H1 (cell line): ENCODE measurements around the gene CD248. TPM values are rescaled to one million over a fixed set of nuclear protein-coding genes. Genes with fewer than 3 reads are reported as not detected.

Experiments
- ATF3 ChIP-seq: IDR thresholded peaks from 2 replicates; pipeline ENCODE4 v1.6.1; 2011; ENCODE audit warnings: low read depth, mild to moderate bottlenecking, low read length; ENCODE audit not compliant: insufficient read depth
- BACH1 ChIP-seq: IDR thresholded peaks from 2 replicates; pipeline ENCODE4 v1.6.1; 2012; ENCODE audit warnings: low read length, improper control_type of control experiment
- JUND ChIP-seq: IDR thresholded peaks from 2 replicates; pipeline ENCODE4 v1.6.1; 2011; ENCODE audit warnings: mild to moderate bottlenecking, improper control_type of control experiment, low read length
- KDM4A ChIP-seq: IDR thresholded peaks from one replicate; pipeline ENCODE4 v1.7.1; 2012; ENCODE audit warnings: low read depth, mild to moderate bottlenecking, moderate library complexity, low read length, inconsistent platforms; ENCODE audit not compliant: severe bottlenecking
- RBBP5 ChIP-seq: IDR thresholded peaks from 2 replicates; pipeline ENCODE4 v1.7.1; 2012; ENCODE audit warnings: low read depth, mild to moderate bottlenecking, inconsistent platforms, low read length, moderate library complexity, borderline replicate concordance
- RXRA ChIP-seq: IDR thresholded peaks from 2 replicates; pipeline ENCODE4 v1.6.1; 2011; ENCODE audit warnings: low read depth, mild to moderate bottlenecking, low read length, moderate library complexity; ENCODE audit not compliant: insufficient read depth
- polyA plus RNA-seq, 7 experiments: library from polyadenylated mRNA; depleted of rRNA in 3 of 7; stranded (reverse) in 5 of 7; unstranded in 2 of 7; fragments of >200 nt in 5 of 7; fragments of 200-250 nt in 2 of 7; gene quantifications; 1 replicate in 5 of 7; 2 replicates in 1 of 7; 4 replicates in 1 of 7; pipeline versions ENCODE4 v1.2.1 to v1.2.3, GENCODE V29; 2011 to 2013; ENCODE audit warnings: missing spikeins in 2 of 7, mixed read lengths in 2 of 7
- total RNA-seq: library from RNA; stranded (reverse); fragmentation: NEBNext Ultra II Directional; extraction: Animal tissue kit (Norgen Biotek cat#: 25700); gene quantifications from 2 replicates; pipeline ENCODE4 v1.2.1, GENCODE V29; 2021
- TF ChIP-seq, protein P1 (sequence below): fragments of 300-600 bp; sonication (generic); IDR thresholded peaks from 2 replicates; pipeline ENCODE4 v1.7.1; 2012; ENCODE audit warnings: low read length, moderate library complexity, mild to moderate bottlenecking, inconsistent platforms; ENCODE audit not compliant: insufficient replicate concordance
- TF ChIP-seq, protein P2 (sequence below): IDR thresholded peaks from 2 replicates; pipeline ENCODE4 v1.6.1; 2012; ENCODE audit warnings: inconsistent platforms

CD248 gene
- total and polyA plus RNA-seq, 2 of the 8 experiments (the other 6 are each of a cell fraction or from before 2014, with no cell fraction given): 2.7 to 3.9 TPM

- TF ChIP-seq, protein P1, sequence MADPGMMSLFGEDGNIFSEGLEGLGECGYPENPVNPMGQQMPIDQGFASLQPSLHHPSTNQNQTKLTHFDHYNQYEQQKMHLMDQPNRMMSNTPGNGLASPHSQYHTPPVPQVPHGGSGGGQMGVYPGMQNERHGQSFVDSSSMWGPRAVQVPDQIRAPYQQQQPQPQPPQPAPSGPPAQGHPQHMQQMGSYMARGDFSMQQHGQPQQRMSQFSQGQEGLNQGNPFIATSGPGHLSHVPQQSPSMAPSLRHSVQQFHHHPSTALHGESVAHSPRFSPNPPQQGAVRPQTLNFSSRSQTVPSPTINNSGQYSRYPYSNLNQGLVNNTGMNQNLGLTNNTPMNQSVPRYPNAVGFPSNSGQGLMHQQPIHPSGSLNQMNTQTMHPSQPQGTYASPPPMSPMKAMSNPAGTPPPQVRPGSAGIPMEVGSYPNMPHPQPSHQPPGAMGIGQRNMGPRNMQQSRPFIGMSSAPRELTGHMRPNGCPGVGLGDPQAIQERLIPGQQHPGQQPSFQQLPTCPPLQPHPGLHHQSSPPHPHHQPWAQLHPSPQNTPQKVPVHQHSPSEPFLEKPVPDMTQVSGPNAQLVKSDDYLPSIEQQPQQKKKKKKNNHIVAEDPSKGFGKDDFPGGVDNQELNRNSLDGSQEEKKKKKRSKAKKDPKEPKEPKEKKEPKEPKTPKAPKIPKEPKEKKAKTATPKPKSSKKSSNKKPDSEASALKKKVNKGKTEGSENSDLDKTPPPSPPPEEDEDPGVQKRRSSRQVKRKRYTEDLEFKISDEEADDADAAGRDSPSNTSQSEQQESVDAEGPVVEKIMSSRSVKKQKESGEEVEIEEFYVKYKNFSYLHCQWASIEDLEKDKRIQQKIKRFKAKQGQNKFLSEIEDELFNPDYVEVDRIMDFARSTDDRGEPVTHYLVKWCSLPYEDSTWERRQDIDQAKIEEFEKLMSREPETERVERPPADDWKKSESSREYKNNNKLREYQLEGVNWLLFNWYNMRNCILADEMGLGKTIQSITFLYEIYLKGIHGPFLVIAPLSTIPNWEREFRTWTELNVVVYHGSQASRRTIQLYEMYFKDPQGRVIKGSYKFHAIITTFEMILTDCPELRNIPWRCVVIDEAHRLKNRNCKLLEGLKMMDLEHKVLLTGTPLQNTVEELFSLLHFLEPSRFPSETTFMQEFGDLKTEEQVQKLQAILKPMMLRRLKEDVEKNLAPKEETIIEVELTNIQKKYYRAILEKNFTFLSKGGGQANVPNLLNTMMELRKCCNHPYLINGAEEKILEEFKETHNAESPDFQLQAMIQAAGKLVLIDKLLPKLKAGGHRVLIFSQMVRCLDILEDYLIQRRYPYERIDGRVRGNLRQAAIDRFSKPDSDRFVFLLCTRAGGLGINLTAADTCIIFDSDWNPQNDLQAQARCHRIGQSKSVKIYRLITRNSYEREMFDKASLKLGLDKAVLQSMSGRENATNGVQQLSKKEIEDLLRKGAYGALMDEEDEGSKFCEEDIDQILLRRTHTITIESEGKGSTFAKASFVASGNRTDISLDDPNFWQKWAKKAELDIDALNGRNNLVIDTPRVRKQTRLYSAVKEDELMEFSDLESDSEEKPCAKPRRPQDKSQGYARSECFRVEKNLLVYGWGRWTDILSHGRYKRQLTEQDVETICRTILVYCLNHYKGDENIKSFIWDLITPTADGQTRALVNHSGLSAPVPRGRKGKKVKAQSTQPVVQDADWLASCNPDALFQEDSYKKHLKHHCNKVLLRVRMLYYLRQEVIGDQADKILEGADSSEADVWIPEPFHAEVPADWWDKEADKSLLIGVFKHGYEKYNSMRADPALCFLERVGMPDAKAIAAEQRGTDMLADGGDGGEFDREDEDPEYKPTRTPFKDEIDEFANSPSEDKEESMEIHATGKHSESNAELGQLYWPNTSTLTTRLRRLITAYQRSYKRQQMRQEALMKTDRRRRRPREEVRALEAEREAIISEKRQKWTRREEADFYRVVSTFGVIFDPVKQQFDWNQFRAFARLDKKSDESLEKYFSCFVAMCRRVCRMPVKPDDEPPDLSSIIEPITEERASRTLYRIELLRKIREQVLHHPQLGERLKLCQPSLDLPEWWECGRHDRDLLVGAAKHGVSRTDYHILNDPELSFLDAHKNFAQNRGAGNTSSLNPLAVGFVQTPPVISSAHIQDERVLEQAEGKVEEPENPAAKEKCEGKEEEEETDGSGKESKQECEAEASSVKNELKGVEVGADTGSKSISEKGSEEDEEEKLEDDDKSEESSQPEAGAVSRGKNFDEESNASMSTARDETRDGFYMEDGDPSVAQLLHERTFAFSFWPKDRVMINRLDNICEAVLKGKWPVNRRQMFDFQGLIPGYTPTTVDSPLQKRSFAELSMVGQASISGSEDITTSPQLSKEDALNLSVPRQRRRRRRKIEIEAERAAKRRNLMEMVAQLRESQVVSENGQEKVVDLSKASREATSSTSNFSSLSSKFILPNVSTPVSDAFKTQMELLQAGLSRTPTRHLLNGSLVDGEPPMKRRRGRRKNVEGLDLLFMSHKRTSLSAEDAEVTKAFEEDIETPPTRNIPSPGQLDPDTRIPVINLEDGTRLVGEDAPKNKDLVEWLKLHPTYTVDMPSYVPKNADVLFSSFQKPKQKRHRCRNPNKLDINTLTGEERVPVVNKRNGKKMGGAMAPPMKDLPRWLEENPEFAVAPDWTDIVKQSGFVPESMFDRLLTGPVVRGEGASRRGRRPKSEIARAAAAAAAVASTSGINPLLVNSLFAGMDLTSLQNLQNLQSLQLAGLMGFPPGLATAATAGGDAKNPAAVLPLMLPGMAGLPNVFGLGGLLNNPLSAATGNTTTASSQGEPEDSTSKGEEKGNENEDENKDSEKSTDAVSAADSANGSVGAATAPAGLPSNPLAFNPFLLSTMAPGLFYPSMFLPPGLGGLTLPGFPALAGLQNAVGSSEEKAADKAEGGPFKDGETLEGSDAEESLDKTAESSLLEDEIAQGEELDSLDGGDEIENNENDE: no peak
- no peak for TF ChIP-seq JUND
- TF ChIP-seq RBBP5: no peak
- no peak for TF ChIP-seq KDM4A
- TF ChIP-seq BACH1: no peak
- no peak for TF ChIP-seq RXRA
- TF ChIP-seq ATF3: peak; percentile 89
- TF ChIP-seq, protein P2, sequence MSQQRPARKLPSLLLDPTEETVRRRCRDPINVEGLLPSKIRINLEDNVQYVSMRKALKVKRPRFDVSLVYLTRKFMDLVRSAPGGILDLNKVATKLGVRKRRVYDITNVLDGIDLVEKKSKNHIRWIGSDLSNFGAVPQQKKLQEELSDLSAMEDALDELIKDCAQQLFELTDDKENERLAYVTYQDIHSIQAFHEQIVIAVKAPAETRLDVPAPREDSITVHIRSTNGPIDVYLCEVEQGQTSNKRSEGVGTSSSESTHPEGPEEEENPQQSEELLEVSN: no peak
Observed at GRCh38 chr11:66282468-66283455, 34.1 kb downstream of the CD248 start (continued).
